Hepatocyte (in vitro differentiated cells): ENCODE data around the gene DLG3.

ENCODE experiments used
- CTCF ChIP-seq: fragments of 200-600 bp; sonication (generic); IDR thresholded peaks from 2 replicates; pipeline ENCODE4 v1.5.1; 2016; ENCODE audit warnings: antibody characterized with exemption, mild to moderate bottlenecking; ENCODE audit not compliant: poor library complexity
- EZH2 ChIP-seq: fragments of 200-600 bp; sonication (generic); IDR thresholded peaks from 2 replicates; pipeline ENCODE4 v1.6.1; 2016; ENCODE audit warnings: antibody characterized with exemption, mild to moderate bottlenecking, borderline replicate concordance

GRCh38 chrX:70527053-70527452 lies 82.4 kb downstream of the DLG3 start:
- no peak for TF ChIP-seq EZH2
- TF ChIP-seq CTCF = no peak
